RWPE2 (cell line): ENCODE measurements around the gene MAP3K15.
A peak's percentile ranks its signal among the peaks of the same experiment; 100 is the strongest.

Source experiments
- ATAC-seq: fragments of 200-7000 bp; cut with Tn5 transposase; 3 replicates; pipeline ENCODE4 v1.9.1; 2021; ENCODE audit warnings: low read depth
- DNase-seq: peaks from one replicate; pipeline ENCODE4 v3.0.0-alpha.2; 2020; ENCODE audit warnings: low spot score
- H3K27ac ChIP-seq: fragments of 450-650 bp; 2 replicates; pipeline ENCODE4 v1.5.1; 2017; ENCODE audit warnings: mild to moderate bottlenecking; ENCODE audit not compliant: poor library complexity, severe bottlenecking
- H3K27me3 ChIP-seq: fragments of 250-450 bp; sonication (Bioruptor Pico); 2 replicates; pipeline ENCODE4 v1.5.1; 2021; ENCODE audit warnings: mild to moderate bottlenecking, moderate library complexity; ENCODE audit not compliant: insufficient read depth, poor library complexity, severe bottlenecking
- H3K36me3 ChIP-seq: fragments of 250-450 bp; sonication (Bioruptor Pico); 2 replicates; pipeline ENCODE4 v1.5.1; 2020; ENCODE audit warnings: low read depth, mild to moderate bottlenecking, moderate library complexity
- H3K4me1 ChIP-seq: fragments of 250-450 bp; sonication (Bioruptor Pico); 2 replicates; pipeline ENCODE4 v1.5.1; 2021; ENCODE audit warnings: mild to moderate bottlenecking, moderate library complexity; ENCODE audit not compliant: insufficient read depth, poor library complexity, severe bottlenecking
- H3K4me3 ChIP-seq: fragments of 250-450 bp; sonication (Bioruptor Pico); 2 replicates; pipeline ENCODE4 v1.5.1; 2021; ENCODE audit warnings: mild to moderate bottlenecking, moderate library complexity; ENCODE audit not compliant: severe bottlenecking
- H3K9me3 ChIP-seq: fragments of 250-450 bp; sonication (Bioruptor Pico); 2 replicates; pipeline ENCODE4 v1.5.1; 2021; ENCODE audit warnings: mild to moderate bottlenecking, moderate library complexity; ENCODE audit not compliant: severe bottlenecking
- CTCF ChIP-seq: fragments of 450-650 bp; IDR thresholded peaks from one replicate; pipeline ENCODE4 v1.5.1; 2017; ENCODE audit warnings: mild to moderate bottlenecking, moderate library complexity; ENCODE audit not compliant: poor library complexity, severe bottlenecking

The MAP3K15 gene

GRCh38 chrX:19373351-19373891 lies 141.9 kb downstream of the MAP3K15 start:
- H3K36me3 ChIP-seq: no peaks in the 10 kb centered on the region
- no peak overlapping the region for H3K4me3 ChIP-seq
- no peak for DNase-seq
- TF ChIP-seq CTCF: no peak
- no peaks in the 10 kb centered on the region for H3K27me3 ChIP-seq
- H3K27ac ChIP-seq: no peak overlapping the region
- ATAC-seq: no peak
- H3K9me3 ChIP-seq: no peaks in the 10 kb centered on the region
- H3K4me1 ChIP-seq: no peaks in the 10 kb centered on the region

GRCh38 chrX:19372547-19373331 lies 142.6 kb downstream of the MAP3K15 start:
- ATAC-seq (peak; percentile 74), DNase-seq (no peak)
- H3K27me3 ChIP-seq: no peaks in the 10 kb centered on the region
- no peaks in the 10 kb centered on the region for H3K9me3 ChIP-seq
- peak; percentile 42 for TF ChIP-seq CTCF
- H3K27ac ChIP-seq: no peak overlapping the region
- H3K4me1 ChIP-seq: no peaks in the 10 kb centered on the region
- H3K4me3 ChIP-seq: peak overlapping the region; percentile 16
- H3K36me3 ChIP-seq: no peaks in the 10 kb centered on the region

GRCh38 chrX:19372170-19372546 lies 143.2 kb downstream of the MAP3K15 start:
- Histone ChIP-seq H3K4me3 (peak overlapping the region; percentile 16), H3K4me1 (no peaks in the 10 kb centered on the region), H3K27me3 (no peaks in the 10 kb centered on the region), H3K36me3 (no peaks in the 10 kb centered on the region), H3K27ac (no peak overlapping the region), H3K9me3 (no peaks in the 10 kb centered on the region)
- no peak for DNase-seq
- peak; percentile 76 for ATAC-seq
- TF ChIP-seq CTCF: peak; percentile 73

- Histone ChIP-seq H3K27me3 (no peaks in the 10 kb centered on the region), H3K27ac (no peak overlapping the region), H3K4me3 (no peak overlapping the region), H3K9me3 (no peaks in the 10 kb centered on the region), H3K36me3 (no peaks in the 10 kb centered on the region), H3K4me1 (no peaks in the 10 kb centered on the region)
- DNase-seq (no peak), ATAC-seq (no peak)
- TF ChIP-seq CTCF: no peak
Observed at GRCh38 chrX:19370061-19370460, 145.2 kb downstream of the MAP3K15 start.

- Histone ChIP-seq H3K4me1 (no peaks in the 10 kb centered on the region), H3K36me3 (no peaks in the 10 kb centered on the region), H3K4me3 (no peak overlapping the region), H3K27ac (no peak overlapping the region), H3K27me3 (no peaks in the 10 kb centered on the region), H3K9me3 (no peaks in the 10 kb centered on the region)
- DNase-seq: no peak
- ATAC-seq: no peak
- TF ChIP-seq CTCF: no peak
Observed at GRCh38 chrX:19368576-19368975, 146.7 kb downstream of the MAP3K15 start.
